HCT116 (cell line): ENCODE data around the gene NR6A1. TPM values are rescaled to one million over a fixed set of nuclear protein-coding genes. Genes with fewer than 3 reads are reported as not detected.

Experiments
- ATAC-seq: fragments of 200-7000 bp; cut with Tn5 transposase; 2 replicates; pipeline ENCODE4 v1.9.1; 2020; ENCODE audit warnings: mild to moderate bottlenecking, moderate library complexity
- BruUV-seq: library from RNA; stranded (reverse); fragments of 400-500 nt; replicated peaks from 2 replicates; lab custom pipeline; 2021; lab: Mats Ljungman, UMichigan
- CTCF ChIA-PET: fragments of 300-600 bp; sonication (Branson Sonifier 250); formaldehyde crosslinking; loops from one replicate; lab custom pipeline; 2021; ENCODE audit warnings: antibody characterized with exemption; lab: Charles Lee
- POLR2A ChIA-PET: fragments of 300-600, 350-600 bp; sonication (Branson Sonifier 250); formaldehyde crosslinking; loops from one replicate; lab custom pipeline; 2021; ENCODE audit warnings: antibody characterized with exemption; lab: Charles Lee
- RAD21 ChIA-PET, 2 experiments: fragments of 300-600 bp; sonication (Branson Sonifier 250); formaldehyde crosslinking; loops; one replicate each; lab custom pipeline; 2023; ENCODE audit warnings: low total read pairs in 2 of 2; ENCODE audit not compliant: uncharacterized antibody in 2 of 2, unreplicated experiment in 2 of 2, low non-redundant PET in 1 of 2; lab: Charles Lee
- DNase-seq: peaks from one replicate; pipeline ENCODE4 v3.0.0-alpha.2; 2010; ENCODE audit warnings: low read depth, low spot score
- H2AFZ ChIP-seq: fragments of 200-600 bp; shearing (Covaris generic), sonication (generic); 2 replicates; pipeline ENCODE4 v1.6.1; 2017; ENCODE audit warnings: low read depth, mixed run types, mixed read lengths, antibody characterized with exemption, low read length; ENCODE audit not compliant: poor library complexity, severe bottlenecking
- H3K27ac ChIP-seq: 2 replicates; pipeline ENCODE4 v1.5.1; 2012; ENCODE audit warnings: low read depth, low read length
- H3K27me3 ChIP-seq: fragments of 200-600 bp; sonication (generic); 2 replicates; pipeline ENCODE4 v1.6.1; 2016; ENCODE audit warnings: mixed run types, low read length, mixed read lengths; ENCODE audit not compliant: insufficient read depth
- H3K36me3 ChIP-seq, 2 experiments: fragments of 200-500 bp in 1 of 2; fragments of 200-600 bp in 1 of 2; sonication (Bioruptor generic) in 1 of 2; sonication (generic) in 1 of 2; 2 replicates each; pipeline versions ENCODE4 v1.5.1 to v1.6.1; 2014 to 2016; ENCODE audit warnings: low read length in 2 of 2, inconsistent platforms in 1 of 2, mixed read lengths in 1 of 2, mixed run types in 1 of 2; ENCODE audit not compliant: insufficient read depth in 2 of 2, control insufficient read depth in 1 of 2
- H3K4me1 ChIP-seq, 2 experiments: fragments of 200-600 bp in 1 of 2; sonication (generic) in 1 of 2; 2 replicates each; pipeline versions ENCODE4 v1.5.1 to v1.6.1; 2012 to 2017; ENCODE audit warnings: low read length in 2 of 2, inconsistent platforms in 1 of 2, mild to moderate bottlenecking in 1 of 2, mixed read lengths in 1 of 2, mixed run types in 1 of 2, moderate library complexity in 1 of 2; ENCODE audit not compliant: insufficient read depth in 2 of 2, control insufficient read depth in 1 of 2
- H3K4me2 ChIP-seq: fragments of 200-600 bp; sonication (generic); 2 replicates; pipeline ENCODE4 v1.6.1; 2017; ENCODE audit warnings: mixed run types, low read length, mixed read lengths
- H3K4me3 ChIP-seq, 2 experiments: fragments of 200-600 bp in 1 of 2; sonication (generic) in 1 of 2; replicated peaks in 1 of 2; 2 replicates each; pipeline ENCODE4 v1.5.1; 2011 to 2016; ENCODE audit warnings: low read length in 2 of 2, control low read depth in 1 of 2, low read depth in 1 of 2, mild to moderate bottlenecking in 1 of 2, mixed read lengths in 1 of 2, mixed run types in 1 of 2
- H3K79me2 ChIP-seq: fragments of 200-600 bp; sonication (generic); 2 replicates; pipeline ENCODE4 v1.6.1; 2017; ENCODE audit warnings: mild to moderate bottlenecking, mixed run types, low read length, moderate library complexity, mixed read lengths; ENCODE audit not compliant: insufficient read depth
- H3K9ac ChIP-seq: fragments of 200-600 bp; sonication (generic); 2 replicates; pipeline ENCODE4 v1.6.1; 2016; ENCODE audit warnings: low read length, mixed read lengths
- H3K9me2 ChIP-seq: fragments of 200-600 bp; sonication (generic), shearing (Covaris generic); 2 replicates; pipeline ENCODE4 v1.6.1; 2017; ENCODE audit warnings: mixed run types, mild to moderate bottlenecking, moderate library complexity; ENCODE audit not compliant: insufficient read depth
- H3K9me3 ChIP-seq, 2 experiments: fragments of 200-500 bp in 1 of 2; fragments of 200-600 bp in 1 of 2; sonication (Bioruptor generic) in 1 of 2; sonication (generic) in 1 of 2; 2 replicates each; pipeline ENCODE4 v1.6.1; 2014 to 2017; ENCODE audit warnings: low read length in 2 of 2, mixed read lengths in 2 of 2, inconsistent platforms in 1 of 2, low read depth in 1 of 2, mild to moderate bottlenecking in 1 of 2, mixed run types in 1 of 2, moderate library complexity in 1 of 2; ENCODE audit not compliant: control insufficient read depth in 1 of 2, insufficient read depth in 1 of 2
- H4K20me1 ChIP-seq: fragments of 200-600 bp; sonication (generic), shearing (Covaris generic); 2 replicates; pipeline ENCODE4 v1.6.1; 2017; ENCODE audit warnings: mixed run types, mild to moderate bottlenecking, moderate library complexity; ENCODE audit not compliant: insufficient read depth
- CBX3 ChIP-seq: IDR thresholded peaks from 2 replicates; pipeline ENCODE4 v1.6.1; 2012; ENCODE audit warnings: low read depth
- ELF1 ChIP-seq: IDR thresholded peaks from 2 replicates; pipeline ENCODE4 v1.6.1; 2012; ENCODE audit warnings: low read depth, borderline replicate concordance
- POLR2A ChIP-seq: IDR thresholded peaks from 2 replicates; pipeline ENCODE4 v1.7.0; 2011; ENCODE audit warnings: borderline replicate concordance; ENCODE audit not compliant: insufficient read depth, insufficient read length; ENCODE audit errors: extremely low read depth
- POLR2AphosphoS5 ChIP-seq: IDR thresholded peaks from 2 replicates; pipeline ENCODE4 v1.6.1; 2011; ENCODE audit warnings: mild to moderate bottlenecking, low read depth, low read length, moderate library complexity
- intact Hi-C: fragments of 100-400 bp; cut with micrococcal nuclease; formaldehyde crosslinking; loops from 2 replicates; pipeline ENCODE4 v1.10.0; 2022
- total RNA-seq: library from RNA; stranded (reverse); gene quantifications from one replicate; pipeline ENCODE4 v1.2.1, GENCODE V29; 2021; ENCODE audit not compliant: unreplicated experiment
- TF ChIP-seq, protein P1 (sequence below): IDR thresholded peaks from 2 replicates; pipeline ENCODE4 v1.6.1; 2012
- TF ChIP-seq, protein P2 (sequence below), 3 experiments: fragments of 200-600 bp in 1 of 3; sonication (generic) in 1 of 3; IDR thresholded peaks in 2 of 3; conservative IDR thresholded peaks in 1 of 3; 2 replicates each; pipeline ENCODE4 v1.5.1; 2012 to 2017; ENCODE audit warnings: low read depth in 2 of 3, low read length in 2 of 3, antibody characterized with exemption in 1 of 3, borderline replicate concordance in 1 of 3, control low read depth in 1 of 3, mild to moderate bottlenecking in 1 of 3, mixed read lengths in 1 of 3, mixed run types in 1 of 3, moderate library complexity in 1 of 3; ENCODE audit not compliant: insufficient read depth in 1 of 3
- TF ChIP-seq, protein P3 (sequence below): IDR thresholded peaks from 2 replicates; pipeline ENCODE4 v1.6.1; 2012
- TF ChIP-seq, protein P4 (sequence below): IDR thresholded peaks from 2 replicates; pipeline ENCODE4 v1.6.1; 2011; ENCODE audit warnings: mild to moderate bottlenecking, low read length, moderate library complexity; ENCODE audit not compliant: insufficient replicate concordance; ENCODE audit errors: extremely low read depth

Gene NR6A1
- total RNA-seq, 1 experiment from 2014 or later: 9.9 TPM

DNA sequence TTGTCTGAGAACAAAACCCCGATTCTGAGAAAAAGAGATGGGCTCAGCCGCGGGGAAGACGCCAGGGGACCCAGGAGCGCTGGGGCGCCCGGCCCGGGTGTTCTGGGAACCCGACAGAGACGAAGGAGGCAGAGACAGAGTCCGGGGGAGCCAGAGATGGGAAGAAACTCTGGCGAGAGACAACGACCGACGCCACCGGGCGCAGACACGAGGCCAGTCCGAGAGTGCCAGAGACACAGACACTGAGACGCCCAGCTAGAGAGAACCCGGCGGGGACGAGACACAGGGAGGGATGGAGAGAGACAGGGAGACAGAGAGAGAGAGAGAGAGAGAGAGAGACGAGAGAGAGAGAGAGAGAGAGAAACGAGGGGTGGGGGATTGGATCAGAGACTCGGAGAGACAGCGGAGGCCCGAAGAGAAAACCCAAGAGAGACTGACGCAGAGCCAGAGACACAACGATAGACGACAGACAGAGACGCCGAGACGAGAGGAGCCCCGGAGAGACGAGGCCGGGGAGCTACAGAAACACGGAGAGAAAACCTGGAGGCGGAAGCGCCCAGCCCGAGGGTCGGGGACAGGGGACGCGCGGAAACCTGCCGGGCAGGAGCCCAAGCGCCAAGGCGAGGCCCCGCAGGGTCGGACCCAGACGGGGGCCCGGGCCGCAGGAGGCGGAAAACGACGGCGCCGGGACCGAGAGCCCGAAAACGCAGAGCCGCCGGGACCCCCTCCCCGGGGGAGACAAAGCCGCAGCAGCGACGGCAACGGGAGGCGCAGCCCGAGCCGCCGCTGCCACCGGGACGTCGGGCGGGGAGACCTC lies 267.2 kb downstream of the NR6A1 start:
- DNase-seq: no peak
- no TSS peak for BruUV-seq
- no peaks in the 10 kb centered on the region for H3K36me3 ChIP-seq
- ChIA-PET POLR2A (no interaction called here), RAD21 (no interaction called here), CTCF (no interaction called here)
- H3K9me2 ChIP-seq: no peaks in the 10 kb centered on the region
- H3K9ac ChIP-seq: no peak overlapping the region
- H3K27me3 ChIP-seq: no peaks in the 10 kb centered on the region
- H3K27ac ChIP-seq: no peak overlapping the region
- intact Hi-C loops: no loop called here
- H3K4me3 ChIP-seq: no peak overlapping the region
- H3K79me2 ChIP-seq: no peaks in the 10 kb centered on the region
- no peak for TF ChIP-seq CBX3
- no peak for TF ChIP-seq POLR2A
- TF ChIP-seq POLR2AphosphoS5: no peak
- TF ChIP-seq, protein P1, sequence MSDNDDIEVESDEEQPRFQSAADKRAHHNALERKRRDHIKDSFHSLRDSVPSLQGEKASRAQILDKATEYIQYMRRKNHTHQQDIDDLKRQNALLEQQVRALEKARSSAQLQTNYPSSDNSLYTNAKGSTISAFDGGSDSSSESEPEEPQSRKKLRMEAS: no peak
- TF ChIP-seq, protein P2, sequence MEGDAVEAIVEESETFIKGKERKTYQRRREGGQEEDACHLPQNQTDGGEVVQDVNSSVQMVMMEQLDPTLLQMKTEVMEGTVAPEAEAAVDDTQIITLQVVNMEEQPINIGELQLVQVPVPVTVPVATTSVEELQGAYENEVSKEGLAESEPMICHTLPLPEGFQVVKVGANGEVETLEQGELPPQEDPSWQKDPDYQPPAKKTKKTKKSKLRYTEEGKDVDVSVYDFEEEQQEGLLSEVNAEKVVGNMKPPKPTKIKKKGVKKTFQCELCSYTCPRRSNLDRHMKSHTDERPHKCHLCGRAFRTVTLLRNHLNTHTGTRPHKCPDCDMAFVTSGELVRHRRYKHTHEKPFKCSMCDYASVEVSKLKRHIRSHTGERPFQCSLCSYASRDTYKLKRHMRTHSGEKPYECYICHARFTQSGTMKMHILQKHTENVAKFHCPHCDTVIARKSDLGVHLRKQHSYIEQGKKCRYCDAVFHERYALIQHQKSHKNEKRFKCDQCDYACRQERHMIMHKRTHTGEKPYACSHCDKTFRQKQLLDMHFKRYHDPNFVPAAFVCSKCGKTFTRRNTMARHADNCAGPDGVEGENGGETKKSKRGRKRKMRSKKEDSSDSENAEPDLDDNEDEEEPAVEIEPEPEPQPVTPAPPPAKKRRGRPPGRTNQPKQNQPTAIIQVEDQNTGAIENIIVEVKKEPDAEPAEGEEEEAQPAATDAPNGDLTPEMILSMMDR (IDR thresholded peaks at IDR 0.05 in 2 of 3, conservative IDR thresholded peaks at IDR 0.05 in 1 of 3; ENCODE audit: borderline replicate concordance in 1 of 3, insufficient read depth in 1 of 3, low read depth in 2 of 3, low read length in 2 of 3): no peak
- TF ChIP-seq, protein P3, sequence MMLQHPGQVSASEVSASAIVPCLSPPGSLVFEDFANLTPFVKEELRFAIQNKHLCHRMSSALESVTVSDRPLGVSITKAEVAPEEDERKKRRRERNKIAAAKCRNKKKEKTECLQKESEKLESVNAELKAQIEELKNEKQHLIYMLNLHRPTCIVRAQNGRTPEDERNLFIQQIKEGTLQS: no peak
- TF ChIP-seq ELF1: no peak
- TF ChIP-seq, protein P4, sequence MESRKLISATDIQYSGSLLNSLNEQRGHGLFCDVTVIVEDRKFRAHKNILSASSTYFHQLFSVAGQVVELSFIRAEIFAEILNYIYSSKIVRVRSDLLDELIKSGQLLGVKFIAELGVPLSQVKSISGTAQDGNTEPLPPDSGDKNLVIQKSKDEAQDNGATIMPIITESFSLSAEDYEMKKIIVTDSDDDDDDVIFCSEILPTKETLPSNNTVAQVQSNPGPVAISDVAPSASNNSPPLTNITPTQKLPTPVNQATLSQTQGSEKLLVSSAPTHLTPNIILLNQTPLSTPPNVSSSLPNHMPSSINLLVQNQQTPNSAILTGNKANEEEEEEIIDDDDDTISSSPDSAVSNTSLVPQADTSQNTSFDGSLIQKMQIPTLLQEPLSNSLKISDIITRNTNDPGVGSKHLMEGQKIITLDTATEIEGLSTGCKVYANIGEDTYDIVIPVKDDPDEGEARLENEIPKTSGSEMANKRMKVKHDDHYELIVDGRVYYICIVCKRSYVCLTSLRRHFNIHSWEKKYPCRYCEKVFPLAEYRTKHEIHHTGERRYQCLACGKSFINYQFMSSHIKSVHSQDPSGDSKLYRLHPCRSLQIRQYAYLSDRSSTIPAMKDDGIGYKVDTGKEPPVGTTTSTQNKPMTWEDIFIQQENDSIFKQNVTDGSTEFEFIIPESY: no peak
- TF ChIP-seq, all 23 proteins: peak for 0
- ATAC-seq: no peak
- H3K4me2 ChIP-seq: no peak overlapping the region
- no peaks in the 10 kb centered on the region for H3K9me3 ChIP-seq
- H2AFZ ChIP-seq: no peak overlapping the region
- no peaks in the 10 kb centered on the region for H3K4me1 ChIP-seq
- H4K20me1 ChIP-seq: no peaks in the 10 kb centered on the region
